DND-41 (cell line): Measurements from ENCODE around the gene SCCPDH.

Experiments used
- CTCF ChIP-seq: IDR thresholded peaks from 2 replicates; pipeline ENCODE4 v1.5.1; 2012; ENCODE audit warnings: borderline replicate concordance, low read length, moderate library complexity, mild to moderate bottlenecking; ENCODE audit not compliant: poor library complexity, severe bottlenecking; ENCODE audit errors: extremely low read depth
- EZH2 ChIP-seq: IDR thresholded peaks from 3 replicates; pipeline ENCODE4 v1.6.1; 2012; ENCODE audit warnings: borderline replicate concordance, low read depth, mild to moderate bottlenecking, moderate library complexity, low read length, inconsistent platforms; ENCODE audit not compliant: severe bottlenecking

DNA sequence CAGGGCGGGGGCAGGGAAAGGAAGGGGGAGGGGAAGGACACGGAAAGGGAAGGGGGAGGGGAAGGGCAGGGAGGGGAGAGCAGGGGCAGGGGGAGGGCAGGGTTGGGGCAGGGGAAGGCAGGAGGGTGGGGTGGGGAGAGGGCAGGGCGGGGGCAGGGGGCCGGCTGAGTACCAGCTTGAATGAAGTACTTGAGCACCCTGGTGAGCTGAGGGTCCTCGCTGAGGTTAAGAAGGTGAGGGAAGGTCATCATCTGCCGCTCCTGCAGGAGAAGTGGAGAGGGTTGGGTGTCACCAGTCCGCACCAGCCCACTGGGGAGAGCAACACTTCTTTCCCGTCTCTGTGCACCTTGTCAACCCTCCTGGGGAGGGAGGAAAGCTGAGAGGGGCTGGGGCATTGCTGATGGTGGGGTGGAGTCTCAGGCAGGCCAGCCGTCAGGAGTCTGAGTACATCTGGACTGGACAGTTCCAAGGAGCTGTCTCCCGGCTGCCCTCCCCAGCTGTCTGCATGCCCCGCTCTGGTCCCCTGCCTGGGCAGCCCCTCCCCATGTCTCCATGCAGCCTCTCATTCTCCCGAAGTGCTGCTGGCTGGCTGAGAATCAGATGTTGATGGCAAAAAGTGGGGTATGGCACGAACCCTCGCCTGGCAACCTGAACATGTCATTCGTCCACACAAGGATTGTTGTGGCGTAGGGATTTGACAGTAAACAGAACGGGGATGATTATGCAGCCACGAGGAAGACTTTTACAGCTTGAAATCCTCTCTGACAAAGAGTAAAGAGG, 70.0 kb downstream of the SCCPDH start:
- TF ChIP-seq CTCF (no peak), EZH2 (no peak)
